Gastroesophageal sphincter (tissue), 4 donors: ENCODE results near the gene THBS3. TPM values are rescaled to one million over a fixed set of nuclear protein-coding genes. Genes with fewer than 3 reads are reported as not detected.
A peak's percentile ranks its signal among the peaks of the same experiment; 100 is the strongest.
"Not testable (repeated sequence)": the region's sequence is repeated elsewhere in the genome, so short reads cannot be mapped to it uniquely, and the experiment has no call there.

Source experiments
- ATAC-seq: fragments of 150-250 bp; one replicate; pipeline ENCODE4 v1.9.1; 2016; ENCODE audit warnings: mild to moderate bottlenecking, moderate library complexity
- H3K27ac ChIP-seq, 4 donors: fragments of 200-600 bp; sonication (generic) in 3 of 4; 1 replicate in 3 of 4; 2 replicates in 1 of 4; pipeline ENCODE4 v1.5.1; 2016 to 2019
- H3K27me3 ChIP-seq: fragments of 200-600 bp; sonication (generic); one replicate; pipeline ENCODE4 v1.5.1; 2019
- H3K36me3 ChIP-seq, 2 donors: fragments of 200-600 bp; sonication (generic); one replicate each; pipeline ENCODE4 v1.5.1; 2019; ENCODE audit warnings: control low read depth in 1 of 2
- H3K4me1 ChIP-seq, 3 donors: fragments of 200-600 bp; sonication (generic); 1 replicate in 2 of 3; 2 replicates in 1 of 3; pipeline ENCODE4 v1.5.1; 2016 to 2019; ENCODE audit warnings: control low read depth in 2 of 3
- H3K4me3 ChIP-seq, 2 donors: fragments of 200-600 bp; sonication (generic); one replicate each; pipeline ENCODE4 v1.5.1; 2019; ENCODE audit warnings: mild to moderate bottlenecking in 1 of 2, moderate library complexity in 1 of 2
- H3K9me3 ChIP-seq, 3 donors: fragments of 200-600 bp; sonication (generic); one replicate each; pipeline ENCODE4 v1.5.1; 2017 to 2019; ENCODE audit warnings: control low read depth in 2 of 3
- EP300 ChIP-seq: sonication (generic); formaldehyde crosslinking; IDR thresholded peaks from one replicate; pipeline ENCODE4 v1.6.1; 2017; ENCODE audit warnings: antibody characterized with exemption, mild to moderate bottlenecking
- POLR2A ChIP-seq, 2 donors: fragments of 450-650 bp; IDR thresholded peaks; one replicate each; pipeline ENCODE4 v1.6.1; 2017; ENCODE audit warnings: antibody characterized with exemption in 2 of 2, mild to moderate bottlenecking in 2 of 2, moderate library complexity in 1 of 2
- POLR2AphosphoS5 ChIP-seq: sonication (generic); formaldehyde crosslinking; IDR thresholded peaks from one replicate; pipeline ENCODE4 v1.6.1; 2017; ENCODE audit warnings: antibody characterized with exemption
- WGBS, 2 donors: methylation state at CpG; one replicate each; pipeline ENCODE4 v1.1.5; 2018; ENCODE audit warnings: low coverage in 1 of 2; 5-methylcytosine and 5-hydroxymethylcytosine counted together
- total RNA-seq, 4 donors: library from RNA; depleted of rRNA; stranded (reverse); fragments of >200 nt; gene quantifications; one replicate each; pipeline ENCODE4 v1.1.0, GENCODE V29; 2016
- TF ChIP-seq, protein P1 (sequence below), 4 experiments: fragments of 200-600 bp in 2 of 4; fragments of 450-650 bp in 2 of 4; sonication (generic) in 1 of 4; IDR thresholded peaks; one replicate each; pipeline ENCODE4 v1.5.1; 2017 to 2019; ENCODE audit warnings: antibody characterized with exemption in 4 of 4, mild to moderate bottlenecking in 2 of 4, moderate library complexity in 2 of 4

The THBS3 gene
- total RNA-seq, 4 donors from 2014 or later, result 17.9 to 25.6 (median 20.1) TPM

DNA sequence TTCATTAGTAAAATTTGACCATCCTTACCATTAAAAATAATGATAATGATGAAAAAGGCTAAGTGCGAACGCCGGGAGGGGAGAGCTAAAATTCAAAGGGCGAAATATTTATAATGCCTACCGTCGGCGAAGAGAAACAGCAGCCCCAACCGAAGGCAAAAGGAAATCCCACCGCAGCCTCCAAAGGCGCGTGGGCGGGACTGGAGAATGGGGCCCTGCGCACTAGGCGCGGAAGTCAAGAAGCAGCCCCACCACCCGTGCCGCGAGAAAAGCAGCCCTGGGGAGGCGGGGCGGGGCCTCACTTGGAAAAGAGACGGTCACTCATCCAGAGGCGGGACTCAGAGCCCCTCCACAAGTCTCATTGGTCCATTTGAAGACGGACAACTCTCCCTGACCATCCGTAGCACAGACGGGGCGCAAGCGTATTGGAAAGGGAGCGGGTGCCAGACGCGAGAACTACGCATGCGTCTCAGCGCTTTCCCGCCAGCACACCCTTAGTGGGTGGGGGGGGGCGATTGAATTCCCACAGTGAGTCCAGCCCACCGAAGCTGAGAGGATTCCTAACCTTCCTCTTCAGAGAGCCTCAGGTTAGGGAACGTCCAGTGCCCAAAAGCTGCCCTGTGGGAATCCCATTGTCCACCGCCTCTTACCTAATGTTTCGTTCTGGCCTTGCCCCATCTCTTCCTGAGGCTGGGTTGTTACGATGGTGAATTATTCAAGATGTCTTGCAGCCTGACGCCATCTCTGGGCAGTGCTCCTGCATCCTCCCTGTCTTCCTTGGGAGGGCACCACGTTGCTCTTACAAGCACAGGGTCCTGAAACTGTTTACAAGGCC is 19.8 kb upstream of the THBS3 start:
- peak overlapping the region; percentile 89 to 96 (median 90) for H3K27ac ChIP-seq
- H3K4me3 ChIP-seq, result peak overlapping the region; percentile 54 to 65
- 0% methylated on average over 11 to 25 of the region's 42 CpGs for WGBS, 2 donors
- TF ChIP-seq EP300 (no peak), POLR2AphosphoS5 (peak; percentile 55), POLR2A (IDR thresholded peaks at IDR 0.05) (peak; percentile 35 to 59)
- TF ChIP-seq, protein P1, sequence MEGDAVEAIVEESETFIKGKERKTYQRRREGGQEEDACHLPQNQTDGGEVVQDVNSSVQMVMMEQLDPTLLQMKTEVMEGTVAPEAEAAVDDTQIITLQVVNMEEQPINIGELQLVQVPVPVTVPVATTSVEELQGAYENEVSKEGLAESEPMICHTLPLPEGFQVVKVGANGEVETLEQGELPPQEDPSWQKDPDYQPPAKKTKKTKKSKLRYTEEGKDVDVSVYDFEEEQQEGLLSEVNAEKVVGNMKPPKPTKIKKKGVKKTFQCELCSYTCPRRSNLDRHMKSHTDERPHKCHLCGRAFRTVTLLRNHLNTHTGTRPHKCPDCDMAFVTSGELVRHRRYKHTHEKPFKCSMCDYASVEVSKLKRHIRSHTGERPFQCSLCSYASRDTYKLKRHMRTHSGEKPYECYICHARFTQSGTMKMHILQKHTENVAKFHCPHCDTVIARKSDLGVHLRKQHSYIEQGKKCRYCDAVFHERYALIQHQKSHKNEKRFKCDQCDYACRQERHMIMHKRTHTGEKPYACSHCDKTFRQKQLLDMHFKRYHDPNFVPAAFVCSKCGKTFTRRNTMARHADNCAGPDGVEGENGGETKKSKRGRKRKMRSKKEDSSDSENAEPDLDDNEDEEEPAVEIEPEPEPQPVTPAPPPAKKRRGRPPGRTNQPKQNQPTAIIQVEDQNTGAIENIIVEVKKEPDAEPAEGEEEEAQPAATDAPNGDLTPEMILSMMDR (IDR thresholded peaks at IDR 0.05), result peak in 1 of 4 experiments; percentile 7
- H3K36me3 ChIP-seq, result no peaks in the 10 kb centered on the region
- peaks cover 2 to 43% (median 19%) of the 10 kb centered on the region in 3 donors for H3K4me1 ChIP-seq
- H3K27me3 ChIP-seq, result no peaks in the 10 kb centered on the region
- no peaks in the 10 kb centered on the region for H3K9me3 ChIP-seq
- ATAC-seq, result peak; percentile 98

DNA sequence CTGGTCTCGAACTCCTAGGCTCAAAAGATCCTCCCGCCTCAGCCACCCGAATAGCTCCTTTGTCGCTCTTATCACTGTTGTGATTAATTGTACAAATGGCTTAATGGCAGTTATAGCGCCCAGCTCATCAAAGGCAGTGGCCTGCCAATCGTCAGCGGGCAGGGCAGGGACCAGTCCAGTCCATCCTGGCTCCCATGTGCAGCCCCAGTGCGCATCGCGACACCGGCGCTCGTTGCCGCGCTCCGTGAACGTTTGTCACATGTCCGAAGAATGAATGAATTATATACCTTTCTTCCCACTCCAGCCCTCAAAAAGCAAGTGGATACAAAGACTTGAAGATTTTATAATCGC is 19.2 kb upstream of the THBS3 start:
- 0% methylated on average over 4 to 19 of the region's 19 CpGs for WGBS, 2 donors
- TF ChIP-seq EP300, result no peak
- peak; percentile 31 for ATAC-seq
- Histone ChIP-seq H3K4me1 (peaks cover 0 to 38% (median 14%) of the 10 kb centered on the region in 3 donors), H3K36me3 (no peaks in the 10 kb centered on the region), H3K4me3 (peak overlapping the region; percentile 53 to 65), H3K27me3 (no peaks in the 10 kb centered on the region), H3K27ac (peak overlapping the region; percentile 86 to 90 (median 89)), H3K9me3 (no peaks in the 10 kb centered on the region)

GRCh38 chr1:155226188-155226909 is 18.7 kb upstream of the THBS3 start:
- no peak for TF ChIP-seq POLR2AphosphoS5
- TF ChIP-seq POLR2A (IDR thresholded peaks at IDR 0.05), result no peak
- TF ChIP-seq EP300, result no peak
- TF ChIP-seq, protein P1 (IDR thresholded peaks at IDR 0.05), result peak in 3 of 4 experiments; percentile 60 to 76 (median 69)
- Histone ChIP-seq H3K36me3 (no peaks in the 10 kb centered on the region), H3K4me3 (peak overlapping the region; percentile 53 to 65), H3K27me3 (no peaks in the 10 kb centered on the region), H3K9me3 (no peaks in the 10 kb centered on the region), H3K27ac (peak overlapping the region; percentile 86 to 90 (median 89)), H3K4me1 (peaks cover 0 to 32% (median 9%) of the 10 kb centered on the region in 3 donors)
- peak; percentile 35 for ATAC-seq
- WGBS, 2 donors, result 1 to 2% methylated on average over 7 of the region's 7 CpGs

DNA sequence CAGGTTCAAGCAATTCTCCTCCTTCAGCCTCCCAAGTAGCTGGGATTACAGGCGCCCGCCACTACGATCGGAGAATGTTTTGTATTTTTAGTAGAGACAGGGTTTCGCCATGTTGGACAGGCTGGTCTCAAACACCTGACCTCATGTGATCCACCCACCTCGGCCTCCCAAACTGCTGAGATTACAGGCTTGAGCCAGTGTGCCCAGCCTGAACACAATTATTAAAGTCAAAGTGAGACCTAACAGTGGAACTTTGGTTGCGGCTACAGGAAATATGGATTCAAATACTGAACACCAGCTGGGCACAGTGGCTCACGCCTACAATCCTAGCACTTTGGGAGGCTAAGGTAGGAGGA is 17.7 kb upstream of the THBS3 start:
- H3K9me3 ChIP-seq, H3K4me3 ChIP-seq, H3K36me3 ChIP-seq, H3K27me3 ChIP-seq, ATAC-seq: not testable (repeated sequence)
- 92% methylated on average over 5 of the region's 8 CpGs; no CpG with 5 or more reads in 1 of the 2 donors for WGBS, 2 donors
- Histone ChIP-seq H3K27ac (peak overlapping the region in 2 of 4 donors; percentile 22 to 90), H3K4me1 (peaks cover 0 to 30% (median 8%) of the 10 kb centered on the region in 3 donors)

DNA sequence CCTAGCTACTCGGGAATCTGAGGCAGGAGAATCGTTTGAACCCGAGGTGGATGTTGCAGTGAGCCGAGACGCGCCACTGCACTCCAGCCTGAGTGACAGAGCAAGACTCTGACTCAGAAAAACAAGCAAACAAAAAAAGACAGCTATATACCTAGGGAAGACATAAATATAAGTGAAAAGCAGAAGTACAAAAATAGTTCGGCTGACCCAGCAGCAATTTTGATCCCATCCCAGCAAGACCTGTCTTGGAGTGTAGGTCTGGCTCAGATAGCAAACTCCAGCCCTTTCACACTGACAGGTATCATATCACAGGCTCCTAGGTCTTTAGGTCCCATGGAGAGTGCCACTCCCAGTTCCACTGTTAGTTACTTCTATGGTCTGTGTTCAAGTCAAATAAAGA is 15.3 kb upstream of the THBS3 start:
- Histone ChIP-seq H3K36me3 (no peaks in the 10 kb centered on the region), H3K27ac (no peak overlapping the region), H3K4me3 (no peak overlapping the region), H3K27me3 (no peaks in the 10 kb centered on the region), H3K4me1 (peaks cover 0 to 35% (median 8%) of the 10 kb centered on the region in 3 donors), H3K9me3 (no peaks in the 10 kb centered on the region)
- TF ChIP-seq POLR2AphosphoS5 (no peak), EP300 (no peak), POLR2A (IDR thresholded peaks at IDR 0.05) (no peak)
- TF ChIP-seq, protein P1 (IDR thresholded peaks at IDR 0.05), result no peak
- ATAC-seq, result no peak
- WGBS, 2 donors, result 53 to 94% methylated on average over 1 to 6 of the region's 7 CpGs

DNA sequence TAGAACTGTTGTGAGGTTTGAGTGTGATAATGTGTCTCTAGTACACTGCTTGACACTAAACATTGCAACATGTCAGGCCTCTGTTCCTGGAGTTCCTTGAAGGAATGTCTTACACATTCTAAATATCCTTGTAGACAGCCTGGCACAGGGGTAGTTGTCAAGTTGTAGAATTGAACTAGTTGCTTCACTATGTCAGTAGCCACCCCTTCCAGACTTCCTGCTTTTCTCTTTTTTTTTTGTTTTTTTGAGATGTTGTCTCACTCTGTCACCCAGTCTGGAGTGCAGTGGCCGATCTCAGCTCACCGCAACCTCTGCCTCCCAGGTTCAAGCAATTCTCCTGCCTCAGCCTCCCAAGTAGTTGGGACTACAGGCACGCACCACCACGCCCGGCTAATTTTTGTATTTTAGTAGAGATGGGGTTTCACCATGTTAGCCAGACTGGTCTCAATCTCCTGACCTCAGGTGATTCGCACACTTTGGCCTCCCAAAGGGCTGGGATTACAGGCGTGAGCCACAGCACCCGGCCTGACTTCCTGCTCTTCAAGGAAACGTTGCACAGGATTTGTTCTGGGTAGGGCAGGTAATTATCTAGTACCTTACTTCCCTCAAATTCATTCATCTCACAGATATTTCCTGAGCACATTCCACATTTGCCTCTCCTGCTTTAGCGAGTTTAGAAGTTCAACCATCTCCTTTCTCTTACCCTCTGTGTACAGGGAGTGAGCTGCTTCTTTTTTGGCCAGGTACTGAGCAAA is 12.7 kb upstream of the THBS3 start:
- peaks cover 0 to 16% (median 0%) of the 10 kb centered on the region in 3 donors for H3K4me1 ChIP-seq
- H3K27ac ChIP-seq, ATAC-seq, H3K9me3 ChIP-seq, H3K4me3 ChIP-seq, H3K36me3 ChIP-seq, H3K27me3 ChIP-seq: not testable (repeated sequence)
- WGBS, 2 donors, result 90 to 92% methylated on average over 2 to 9 of the region's 10 CpGs
